Posterior vena cava (tissue), 2 donors: ENCODE results near the gene VEPH1. TPM values are rescaled to one million over a fixed set of nuclear protein-coding genes. Genes with fewer than 3 reads are reported as not detected.

ENCODE experiments used
- DNase-seq: peaks from one replicate; pipeline ENCODE4 v3.0.0-alpha.2; 2020; ENCODE audit warnings: low spot score
- intact Hi-C, 2 donors: fragments of 100-400 bp; cut with DNase I; formaldehyde crosslinking; loops; one replicate each; pipeline versions ENCODE4 v1.14.1 to v1.14.2; 2022 to 2023
- total RNA-seq, 2 donors: library from RNA; stranded (reverse); fragmentation: NEBNext Ultra II Directional; extraction: Animal tissue kit (Norgen Biotek cat#: 25700); gene quantifications; one replicate each; pipeline ENCODE4 v1.2.1, GENCODE V29; 2021
- donor health status: DM: yes; HTN: yes; CAD: no.
- donor health status: DM: yes; HTN: yes; CAD: no.

The VEPH1 gene
- total RNA-seq, 2 donors from 2014 or later = 0.24 to 1.7 TPM

GRCh38 chr3:157493627-157494550, 9.3 kb downstream of the VEPH1 start:
- intact Hi-C loops = loop anchor here (5.0 to 10.0 kb wide), 2 partner anchors 289 to 292 kb away; no protein-coding TSS in a partner anchor
- no peak for DNase-seq

GRCh38 chr3:157491136-157491535, 12.1 kb downstream of the VEPH1 start:
- DNase-seq = no peak
- intact Hi-C loops = loop anchor here (5.0 to 10.0 kb wide), 2 partner anchors 286 to 289 kb away; no protein-coding TSS in a partner anchor

DNA sequence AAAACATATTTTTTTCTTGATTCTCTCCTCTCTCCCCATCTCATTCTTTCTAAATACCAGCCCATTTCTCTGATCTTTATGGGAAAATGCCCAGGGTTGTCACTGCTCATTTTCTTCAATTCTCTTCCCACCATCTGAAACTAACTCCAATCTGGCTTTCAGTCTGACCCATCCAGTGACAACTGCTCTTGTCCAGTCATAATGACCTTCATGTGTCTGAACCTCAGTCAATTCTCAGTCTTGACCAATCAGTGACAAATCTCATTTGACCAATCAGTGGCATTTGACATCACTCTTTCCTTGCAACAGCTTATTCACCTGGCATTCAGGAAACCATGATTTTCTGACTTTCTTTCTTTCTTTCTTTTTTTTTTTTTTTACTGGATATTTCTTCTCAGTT, 15.1 kb downstream of the VEPH1 start:
- intact Hi-C loops = no loop called here
- no peak for DNase-seq

DNA sequence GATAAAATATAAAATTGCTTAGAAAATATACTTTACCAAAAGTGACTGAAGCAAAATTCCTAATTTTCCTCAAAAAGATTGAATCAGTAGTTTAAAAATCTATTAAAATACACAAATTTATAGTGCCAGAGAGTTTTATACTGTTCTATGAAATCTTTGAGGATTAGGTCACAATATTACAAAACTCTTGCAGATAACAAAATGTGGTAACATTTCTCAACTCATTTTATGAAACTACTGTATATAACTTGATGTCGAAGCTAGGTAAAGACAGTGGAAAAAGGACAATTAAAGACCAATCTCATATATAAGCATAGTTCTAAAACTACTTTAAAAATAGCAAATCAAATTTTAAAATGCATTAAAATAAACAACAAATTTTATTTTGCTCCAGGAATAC, 15.9 kb downstream of the VEPH1 start:
- no peak for DNase-seq
- intact Hi-C loops = no loop called here

DNA sequence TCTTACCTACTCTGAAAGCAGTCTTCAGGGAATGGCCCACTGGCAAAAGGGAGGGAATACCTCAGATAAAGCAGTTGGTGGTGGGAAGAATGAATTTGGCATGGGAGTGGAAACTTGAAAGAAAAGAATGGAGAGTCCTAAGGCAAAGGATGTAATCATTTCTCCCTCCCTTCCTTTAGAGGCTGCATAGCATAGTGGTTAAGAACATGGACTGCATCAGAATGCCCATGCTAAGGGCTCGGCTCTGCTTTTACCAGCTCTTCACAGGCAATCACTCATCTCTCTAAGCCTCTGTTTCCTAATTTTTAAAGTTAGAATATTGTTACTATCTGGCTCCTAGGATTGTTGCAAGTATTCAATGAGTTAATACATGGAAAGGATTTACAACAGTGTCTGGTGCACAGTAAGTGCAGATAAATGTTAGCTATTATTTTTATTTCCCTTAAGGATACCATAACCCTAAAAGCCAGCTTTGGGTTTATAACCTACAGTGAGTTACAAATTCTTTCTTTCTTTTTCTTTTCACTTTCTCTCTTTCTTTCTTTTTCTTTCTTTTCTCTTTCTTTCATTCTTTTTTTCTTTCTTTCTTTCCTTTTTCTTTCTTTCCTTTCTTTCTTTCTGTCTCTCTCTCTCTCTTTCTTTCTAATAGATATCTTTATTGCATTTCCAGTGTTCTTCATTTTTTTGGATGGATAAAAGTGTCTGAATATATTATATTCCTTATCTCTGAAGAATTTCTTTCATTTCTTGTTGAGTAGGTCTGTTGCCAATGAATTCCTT, 23.6 kb downstream of the VEPH1 start:
- no peak for DNase-seq
- intact Hi-C loops = no loop called here

DNA sequence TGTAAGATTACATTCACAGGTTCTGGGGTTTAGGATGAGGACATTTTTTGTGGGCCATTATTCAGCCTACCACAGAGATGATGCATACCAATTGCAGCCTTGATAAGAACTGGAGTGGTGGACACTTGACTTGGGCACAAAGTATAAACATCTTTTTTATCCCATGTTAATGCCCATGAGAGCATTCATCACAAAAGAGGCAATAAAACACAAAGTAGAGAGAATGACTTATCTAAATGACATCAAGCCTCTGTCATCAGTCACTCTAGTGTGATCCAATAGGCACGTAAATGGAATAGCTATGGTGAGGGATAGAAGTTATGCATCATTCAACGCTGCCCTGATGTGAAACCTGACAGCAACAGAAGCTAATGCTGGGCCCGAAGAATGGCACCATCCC, 25.8 kb downstream of the VEPH1 start:
- intact Hi-C loops = no loop called here
- no peak for DNase-seq

DNA sequence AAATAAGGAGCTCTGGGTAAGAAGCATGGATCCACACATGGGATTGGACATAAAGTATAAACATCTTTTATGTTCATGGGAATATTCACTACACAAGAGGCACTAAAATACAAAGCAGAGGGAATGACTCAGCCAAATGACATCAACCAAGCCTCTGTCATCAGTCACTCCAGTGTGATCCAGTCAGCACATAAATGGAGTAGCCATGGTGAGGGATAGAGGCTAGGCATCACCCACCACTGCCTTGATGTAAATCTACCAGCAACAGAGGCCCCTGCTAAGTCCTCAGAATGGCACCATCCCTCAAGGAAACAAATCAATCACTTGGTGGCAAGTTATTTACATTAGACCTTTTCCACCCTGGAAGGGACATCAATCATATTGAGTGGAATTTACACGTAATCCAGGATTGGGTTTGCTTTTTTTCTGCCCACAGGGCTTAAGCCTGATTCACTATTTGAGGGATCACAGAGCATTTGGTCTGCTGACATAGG, 27.2 kb downstream of the VEPH1 start:
- intact Hi-C loops = no loop called here
- no peak for DNase-seq

- intact Hi-C loops = no loop called here
- DNase-seq = no peak
Observed at GRCh38 chr3:157472648-157473047, 30.6 kb downstream of the VEPH1 start.

DNA sequence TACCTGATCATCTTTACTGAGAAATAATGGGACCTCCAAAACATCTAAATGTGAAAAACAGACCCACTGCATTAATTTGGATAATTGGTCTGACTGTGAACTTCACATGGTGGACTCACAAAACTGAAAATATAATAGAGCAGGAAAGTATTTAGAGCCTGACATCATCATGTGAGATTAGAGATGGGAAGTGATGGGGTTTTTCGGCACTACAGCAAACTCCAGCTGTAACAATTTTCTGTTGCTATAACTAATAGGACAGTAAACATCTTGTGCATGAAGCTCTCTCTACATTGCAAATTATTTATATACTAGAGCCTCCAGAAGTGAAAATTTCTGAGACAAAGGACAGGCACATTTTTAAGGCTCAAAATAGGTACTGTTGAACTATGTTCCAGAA, 32.2 kb downstream of the VEPH1 start:
- DNase-seq = no peak
- intact Hi-C loops = no loop called here

GRCh38 chr3:157469561-157470294, 33.5 kb downstream of the VEPH1 start:
- DNase-seq = no peak
- intact Hi-C loops = no loop called here

- no peak for DNase-seq
- intact Hi-C loops = no loop called here
Observed at GRCh38 chr3:157467200-157467599, 36.0 kb downstream of the VEPH1 start.

GRCh38 chr3:157465741-157466140, 37.5 kb downstream of the VEPH1 start:
- intact Hi-C loops = no loop called here
- no peak for DNase-seq

- DNase-seq = no peak
- intact Hi-C loops = no loop called here
Observed at GRCh38 chr3:157464321-157464720, 38.9 kb downstream of the VEPH1 start.

DNA sequence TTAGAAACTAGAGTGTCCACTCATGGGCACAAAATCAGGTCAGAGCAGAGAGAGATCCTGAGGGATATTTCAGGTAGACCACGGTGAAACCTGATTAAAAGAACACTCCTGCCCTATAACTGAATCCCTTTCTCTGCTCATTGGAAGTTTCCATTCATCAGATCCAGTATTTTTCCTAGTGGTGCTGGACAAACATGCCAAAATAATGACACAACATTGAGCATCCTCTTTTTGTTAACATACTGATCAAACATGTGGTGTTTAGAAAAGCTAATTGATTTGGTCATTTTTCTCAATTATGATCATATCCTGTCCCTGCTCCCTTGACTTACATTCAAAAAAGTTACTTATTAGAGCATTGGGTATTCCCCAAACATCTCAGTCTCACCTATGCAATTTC, 39.4 kb downstream of the VEPH1 start:
- intact Hi-C loops = no loop called here
- DNase-seq = no peak

DNA sequence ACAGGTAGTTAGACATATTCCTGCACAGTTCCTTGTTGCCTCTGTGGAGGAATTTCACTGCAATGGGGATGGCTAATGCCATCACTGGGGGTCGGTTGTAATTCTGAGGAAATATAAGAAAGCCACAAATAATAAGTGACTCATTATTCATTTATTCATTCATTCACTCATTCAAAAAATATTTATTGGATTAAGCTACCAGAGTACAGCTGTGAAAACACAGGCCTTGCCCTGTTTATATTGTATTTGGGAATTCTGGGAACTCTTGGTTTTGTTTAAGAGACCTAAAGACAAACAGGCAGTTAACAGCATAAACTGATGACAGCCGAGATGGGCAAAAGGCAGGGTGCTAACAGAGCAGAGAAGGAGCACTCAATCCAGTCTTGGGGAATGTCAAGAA, 43.0 kb downstream of the VEPH1 start:
- intact Hi-C loops = no loop called here
- no peak for DNase-seq

DNA sequence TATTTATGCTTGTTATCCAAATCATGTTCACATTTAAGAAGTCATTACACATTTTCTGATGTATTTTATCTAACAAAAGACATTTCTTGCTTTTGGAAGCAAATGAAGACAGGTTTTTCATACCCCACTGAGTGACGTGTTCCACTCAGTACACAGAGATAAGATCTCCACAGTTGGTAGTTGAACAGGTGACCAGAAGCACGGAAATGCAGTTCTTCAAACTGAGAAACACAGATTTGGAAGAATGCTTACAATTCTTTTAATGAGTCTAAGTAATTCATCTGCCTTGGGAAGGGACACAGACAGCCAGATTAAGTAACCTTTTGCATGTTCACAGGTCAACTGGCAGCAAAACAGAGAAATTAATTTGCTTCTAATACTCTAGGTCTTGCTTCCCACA, 43.5 kb downstream of the VEPH1 start:
- intact Hi-C loops = no loop called here
- no peak for DNase-seq

- no peak for DNase-seq
- intact Hi-C loops = no loop called here
Observed at GRCh38 chr3:157453824-157454223, 49.4 kb downstream of the VEPH1 start.

- no peak for DNase-seq
- intact Hi-C loops = no loop called here
Observed at GRCh38 chr3:157452097-157452496, 51.1 kb downstream of the VEPH1 start.

- intact Hi-C loops = no loop called here
- no peak for DNase-seq
Observed at GRCh38 chr3:157447026-157447694, 56.1 kb downstream of the VEPH1 start.
